Pancreas (tissue), 10 donors: Measurements from ENCODE around the gene DSC2. TPM values are rescaled to one million over a fixed set of nuclear protein-coding genes. Genes with fewer than 3 reads are reported as not detected.

Experiments used
- ATAC-seq, 4 donors: fragments of 200-7000 bp; cut with Tn5 transposase; one replicate each; pipeline versions ENCODE4 v1.8.0 to v1.9.1; 2020; ENCODE audit warnings: mild to moderate bottlenecking in 4 of 4, moderate library complexity in 4 of 4
- DNase-seq, 6 donors: peaks; one replicate each; pipeline ENCODE4 v3.0.0-alpha.2; 2020
- FAIRE-seq: peaks from 2 replicates; lab custom pipeline; 2012; peaks lifted over from hg19 to GRCh38; lab: Jason Lieb, UNC
- H3K27ac ChIP-seq, 4 donors: fragments of 200-600 bp; sonication (generic); 1 replicate in 3 of 4; 2 replicates in 1 of 4; pipeline versions ENCODE4 v1.5.0 to v1.8.0; 2020
- H3K27me3 ChIP-seq, 4 donors: fragments of 200-600 bp; one replicate each; pipeline ENCODE4 v1.8.0; 2021
- H3K36me3 ChIP-seq, 3 donors: fragments of 200-600 bp; sonication (generic) in 1 of 3; one replicate each; pipeline versions ENCODE4 v1.5.0 to v1.8.0; 2020 to 2021
- H3K4me1 ChIP-seq, 3 donors: fragments of 200-600 bp; one replicate each; pipeline ENCODE4 v1.8.0; 2021
- H3K4me3 ChIP-seq, 4 donors: fragments of 200-600 bp; sonication (generic) in 2 of 4; one replicate each; pipeline versions ENCODE4 v1.5.0 to v1.8.0; 2020 to 2021
- H3K9me3 ChIP-seq, 4 donors: fragments of 200-600 bp; one replicate each; pipeline ENCODE4 v1.8.0; 2021
- WGBS, 2 donors: extraction: QIAGEN DNeasy Blood & Tissue Kit; methylation state at CpG; one replicate each; pipeline ENCODE4 v1.1.7; 2013; 5-methylcytosine and 5-hydroxymethylcytosine counted together
- intact Hi-C, 3 donors: fragments of 100-400 bp; cut with DNase I; formaldehyde crosslinking; loops; one replicate each; pipeline versions ENCODE4 v1.11.1 to v1.14.2; 2022
- polyA plus RNA-seq, 2 donors: library from polyadenylated mRNA; stranded (reverse); fragments of 200-250 nt; gene quantifications; one replicate each; pipeline ENCODE4 v1.2.3, GENCODE V29; 2013
- total RNA-seq, 6 donors: library from RNA; stranded (reverse); fragmentation: NEBNext Ultra II Directional in 4 of 6; extraction: Animal tissue kit (Norgen Biotek cat#: 25700) in 4 of 6; gene quantifications; one replicate each; pipeline versions ENCODE4 v1.2.1 to v1.2.4, GENCODE V29; 2021 to 2023
- TF ChIP-seq, protein P1 (sequence below), 4 donors: fragments of 200-600 bp; sonication (generic) in 3 of 4; IDR thresholded peaks; one replicate each; pipeline versions ENCODE4 v1.5.0 to v1.8.0; 2021; ENCODE audit warnings: antibody characterized with exemption in 4 of 4
- donor health status: healthy with polysubstance abuse.
- donor health status: DM: no; HTN: no; CAD: no; lungs with moderate emphysema.
- donor health status: DM: no; HTN: no; CAD: no.
- donor health status: control.
- donor health status: control.
- donor health status: Bipolar disorder and iron deficiency.
- donor health status: DM: yes; HTN: yes; CAD: no.
- donor health status: DM: no; HTN: no; CAD: no.
- donor health status: DM: no; HTN: no; CAD: no.
- donor health status: DM: yes; HTN: yes; CAD: no.

Gene DSC2
- total and polyA plus RNA-seq, 8 donors: 2.7 to 30.3 (median 10.2) TPM

DNA sequence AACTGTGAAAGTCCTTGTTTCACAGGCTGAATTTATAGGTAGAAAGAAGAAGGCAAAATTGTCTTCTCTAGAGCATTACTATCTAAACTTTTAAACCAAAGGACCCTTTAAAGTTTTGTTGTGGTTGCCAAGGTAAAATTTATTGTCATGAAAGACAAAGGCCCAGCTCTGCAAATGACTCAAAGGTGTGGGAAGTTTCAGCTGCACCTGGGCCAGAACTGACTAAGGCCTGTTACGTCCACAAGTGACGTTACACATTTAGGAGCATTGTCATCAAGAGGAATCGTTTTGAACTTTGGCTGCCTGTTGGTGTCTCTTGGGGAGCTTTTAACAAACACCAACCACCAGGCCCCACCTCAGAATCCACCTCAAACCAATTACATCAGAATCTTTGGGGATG is 51.6 kb downstream of the DSC2 start:
- H3K4me1 ChIP-seq: no peaks in the 10 kb centered on the region
- TF ChIP-seq, protein P1, sequence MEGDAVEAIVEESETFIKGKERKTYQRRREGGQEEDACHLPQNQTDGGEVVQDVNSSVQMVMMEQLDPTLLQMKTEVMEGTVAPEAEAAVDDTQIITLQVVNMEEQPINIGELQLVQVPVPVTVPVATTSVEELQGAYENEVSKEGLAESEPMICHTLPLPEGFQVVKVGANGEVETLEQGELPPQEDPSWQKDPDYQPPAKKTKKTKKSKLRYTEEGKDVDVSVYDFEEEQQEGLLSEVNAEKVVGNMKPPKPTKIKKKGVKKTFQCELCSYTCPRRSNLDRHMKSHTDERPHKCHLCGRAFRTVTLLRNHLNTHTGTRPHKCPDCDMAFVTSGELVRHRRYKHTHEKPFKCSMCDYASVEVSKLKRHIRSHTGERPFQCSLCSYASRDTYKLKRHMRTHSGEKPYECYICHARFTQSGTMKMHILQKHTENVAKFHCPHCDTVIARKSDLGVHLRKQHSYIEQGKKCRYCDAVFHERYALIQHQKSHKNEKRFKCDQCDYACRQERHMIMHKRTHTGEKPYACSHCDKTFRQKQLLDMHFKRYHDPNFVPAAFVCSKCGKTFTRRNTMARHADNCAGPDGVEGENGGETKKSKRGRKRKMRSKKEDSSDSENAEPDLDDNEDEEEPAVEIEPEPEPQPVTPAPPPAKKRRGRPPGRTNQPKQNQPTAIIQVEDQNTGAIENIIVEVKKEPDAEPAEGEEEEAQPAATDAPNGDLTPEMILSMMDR (IDR thresholded peaks at IDR 0.05): no peak
- intact Hi-C loops: no loop called here
- peaks cover 0 to 1% (median 0%) of the 10 kb centered on the region in 4 donors for H3K27me3 ChIP-seq
- no peak overlapping the region for H3K27ac ChIP-seq
- no peaks in the 10 kb centered on the region for H3K9me3 ChIP-seq
- H3K36me3 ChIP-seq: no peaks in the 10 kb centered on the region
- no peak for FAIRE-seq
- DNase-seq: no peak
- 68 to 74% methylated on average over 3 of the region's 3 CpGs for WGBS, 2 donors
- H3K4me3 ChIP-seq: no peak overlapping the region
- ATAC-seq: no peak

DNA sequence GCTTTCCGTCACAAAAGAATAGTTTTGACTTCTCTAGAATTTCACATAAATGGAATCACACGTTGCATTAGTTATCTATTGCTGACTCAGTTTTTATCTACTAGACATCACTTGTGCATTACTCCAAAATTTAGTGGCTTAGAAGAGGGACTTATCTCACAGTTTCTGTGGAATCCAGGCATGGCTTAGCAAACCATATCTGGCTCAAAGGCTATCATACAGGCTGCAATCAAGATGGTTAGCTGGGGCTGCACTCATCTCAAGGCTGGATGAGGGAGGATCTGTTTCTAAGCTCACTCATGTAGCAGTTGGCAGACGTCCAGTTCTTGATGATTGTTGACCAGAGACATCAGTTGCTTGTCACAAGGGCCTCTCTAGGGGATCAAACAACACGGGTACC is 53.0 kb downstream of the DSC2 start:
- ATAC-seq: no peak
- no peaks in the 10 kb centered on the region for H3K36me3 ChIP-seq
- no peaks in the 10 kb centered on the region for H3K4me1 ChIP-seq
- no peak overlapping the region for H3K4me3 ChIP-seq
- no peak for FAIRE-seq
- intact Hi-C loops: no loop called here
- DNase-seq: no peak
- H3K27me3 ChIP-seq: peaks cover 0 to 7% (median 0%) of the 10 kb centered on the region in 4 donors
- TF ChIP-seq, protein P1 (IDR thresholded peaks at IDR 0.05): no peak
- H3K27ac ChIP-seq: no peak overlapping the region
- WGBS, 2 donors: 40 to 49% methylated on average over 4 of the region's 4 CpGs
- H3K9me3 ChIP-seq: no peaks in the 10 kb centered on the region

DNA sequence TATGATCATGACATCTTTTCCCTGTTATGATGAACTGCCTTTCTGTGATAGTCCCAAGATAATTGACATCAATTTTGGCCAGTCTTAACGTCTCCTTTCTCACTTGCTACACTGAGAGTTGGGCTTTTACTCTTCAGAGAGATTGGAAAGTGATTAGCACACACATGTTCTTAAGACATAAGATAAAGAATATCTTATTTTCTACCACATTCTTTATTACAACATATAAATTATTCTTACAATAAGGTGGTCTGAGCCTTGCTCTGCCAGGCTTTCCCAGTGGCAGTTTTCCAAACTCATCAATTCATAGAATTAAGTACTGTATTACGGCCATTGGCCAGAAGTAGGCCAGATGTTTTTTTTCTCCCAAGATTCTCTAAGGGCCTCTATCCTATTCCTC is 54.0 kb downstream of the DSC2 start:
- Histone ChIP-seq H3K27me3 (peaks cover 0 to 16% (median 0%) of the 10 kb centered on the region in 4 donors), H3K36me3 (no peaks in the 10 kb centered on the region), H3K9me3 (no peaks in the 10 kb centered on the region), H3K4me1 (no peaks in the 10 kb centered on the region), H3K4me3 (no peak overlapping the region), H3K27ac (no peak overlapping the region)
- DNase-seq (no peak), ATAC-seq (no peak), FAIRE-seq (no peak)
- intact Hi-C loops: no loop called here
- 57 to 76% methylated on average over 2 of the region's 2 CpGs for WGBS, 2 donors
- TF ChIP-seq, protein P1 (IDR thresholded peaks at IDR 0.05): no peak

DNA sequence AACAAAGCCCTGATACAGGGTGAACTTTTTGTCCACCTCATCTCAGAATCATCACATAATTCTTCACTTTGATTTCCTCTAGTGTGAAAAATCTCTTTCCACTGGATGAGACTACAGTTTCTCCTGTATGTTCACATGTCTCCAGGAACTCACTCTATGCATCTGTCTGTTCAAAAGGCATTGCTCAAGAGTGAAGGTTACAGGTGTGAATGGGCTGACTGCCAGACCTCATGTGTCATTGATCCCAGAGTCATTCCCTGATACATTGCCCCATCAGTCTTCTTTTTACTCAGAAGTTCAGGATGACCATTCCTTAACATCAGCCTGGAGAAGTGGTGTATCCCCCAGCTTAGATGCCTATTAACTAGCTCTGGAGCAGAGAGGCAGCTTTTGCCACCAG is 55.3 kb downstream of the DSC2 start:
- Histone ChIP-seq H3K27ac (no peak overlapping the region), H3K4me3 (no peak overlapping the region), H3K36me3 (no peaks in the 10 kb centered on the region), H3K27me3 (peaks cover 0 to 27% (median 1%) of the 10 kb centered on the region in 4 donors), H3K4me1 (peaks cover 0 to 5% (median 0%) of the 10 kb centered on the region in 3 donors), H3K9me3 (no peaks in the 10 kb centered on the region)
- DNase-seq: no peak
- TF ChIP-seq, protein P1 (IDR thresholded peaks at IDR 0.05): no peak
- no peak for FAIRE-seq
- ATAC-seq: no peak
- intact Hi-C loops: no loop called here

DNA sequence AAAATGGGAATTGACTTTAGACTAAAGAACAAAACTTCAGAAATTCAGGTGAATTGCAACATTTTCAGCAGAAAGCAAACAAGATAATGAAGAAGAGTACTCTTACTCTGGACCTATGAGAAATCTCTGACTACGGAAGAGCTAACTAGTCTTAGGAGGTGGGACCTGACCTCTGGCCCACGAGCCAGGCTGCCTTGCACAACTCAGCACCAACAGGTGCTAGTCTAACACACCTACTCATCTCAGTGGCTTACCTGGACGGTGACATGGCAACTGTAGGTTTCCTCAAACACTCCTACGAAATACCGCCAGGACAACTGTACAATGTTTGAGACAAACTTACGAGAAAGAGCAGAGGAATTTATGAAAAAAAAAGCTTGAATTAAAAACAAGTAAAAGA is 56.6 kb downstream of the DSC2 start:
- TF ChIP-seq, protein P1 (IDR thresholded peaks at IDR 0.05): no peak
- intact Hi-C loops: no loop called here
- no peak for DNase-seq
- peaks cover 0 to 6% (median 3%) of the 10 kb centered on the region in 3 donors for H3K4me1 ChIP-seq
- no peaks in the 10 kb centered on the region for H3K9me3 ChIP-seq
- no peak overlapping the region for H3K27ac ChIP-seq
- peaks cover 0 to 40% (median 6%) of the 10 kb centered on the region in 4 donors for H3K27me3 ChIP-seq
- H3K36me3 ChIP-seq: no peaks in the 10 kb centered on the region
- no peak for ATAC-seq
- no peak overlapping the region for H3K4me3 ChIP-seq
- 81 to 86% methylated on average over 6 of the region's 6 CpGs for WGBS, 2 donors
- FAIRE-seq: no peak
